Central memory CD8-positive, alpha-beta T cell (primary cell): ENCODE results near the gene METRN.

Experiments used
- ATAC-seq: fragments of 150-1000 bp; cut with Tn5 transposase; replicated peaks from 2 replicates; pipeline ENCODE4 v1.10.0; 2022; ENCODE audit warnings: mild to moderate bottlenecking, moderate FRiP score, moderate number of reproducible peaks; ENCODE audit not compliant: poor library complexity, severe bottlenecking; ENCODE audit errors: extremely low read depth
- DNase-seq, 2 donors: peaks; one replicate each; pipeline ENCODE4 v3.0.0; 2021; ENCODE audit warnings: low spot score in 2 of 2
- H3K27ac Mint-ChIP-seq: one replicate; pipeline ENCODE4 v1.8.0; 2022; ENCODE audit warnings: low read depth, mild to moderate bottlenecking, moderate library complexity, mixed read lengths
- H3K27me3 Mint-ChIP-seq: one replicate; pipeline ENCODE4 v1.8.0; 2022; ENCODE audit warnings: mixed read lengths
- H3K36me3 Mint-ChIP-seq: one replicate; pipeline ENCODE4 v1.8.0; 2022; ENCODE audit warnings: mild to moderate bottlenecking, moderate library complexity, mixed read lengths; ENCODE audit not compliant: insufficient read depth
- H3K4me1 Mint-ChIP-seq: one replicate; pipeline ENCODE4 v1.8.0; 2022; ENCODE audit warnings: mixed read lengths
- H3K4me3 Mint-ChIP-seq: one replicate; pipeline ENCODE4 v1.8.0; 2022; ENCODE audit warnings: mild to moderate bottlenecking, moderate library complexity, mixed read lengths
- H3K9me3 Mint-ChIP-seq: one replicate; pipeline ENCODE4 v1.8.0; 2022; ENCODE audit warnings: mixed read lengths

METRN gene

GRCh38 chr16:714558-715476 is at the start of gene METRN:
Gene METRN, plus strand, starts transcription at chr16:715118. Its CDS starts 172 bp downstream, at chr16:715290.
- no peak within 1 kb of the TSS for H3K27ac Mint-ChIP-seq
- H3K4me1 Mint-ChIP-seq, result peaks cover 19% of the 10 kb centered on the region
- DNase-seq (peak; percentile 73 to 76), ATAC-seq (peak; percentile 88)
- H3K27me3 Mint-ChIP-seq, result peaks cover 3% of the 10 kb centered on the region
- H3K4me3 Mint-ChIP-seq, result peak within 1 kb of the TSS; percentile 71
- H3K36me3 Mint-ChIP-seq, result no peaks in the 10 kb centered on the region
- H3K9me3 Mint-ChIP-seq, result no peaks in the 10 kb centered on the region

DNA sequence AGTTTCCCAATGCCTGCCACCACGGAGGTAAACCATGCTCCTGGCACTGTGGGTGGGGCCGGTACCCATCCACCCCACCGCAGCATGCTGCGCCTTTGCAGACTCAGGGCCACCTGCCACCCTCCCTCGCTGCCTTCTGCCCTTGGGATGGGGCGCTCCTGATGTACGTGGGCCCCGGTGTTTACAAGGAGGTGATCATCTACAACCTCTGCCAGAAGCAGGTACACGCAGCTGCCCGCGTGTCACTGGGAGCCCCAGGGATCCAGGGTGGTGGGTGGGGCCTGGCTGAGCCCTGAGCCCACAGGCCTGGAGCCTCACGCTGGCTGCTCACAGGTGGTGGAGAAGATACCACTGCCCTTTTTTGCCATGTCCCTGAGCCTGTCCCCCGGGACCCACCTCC is 48.3 kb upstream of the METRN start:
- DNase-seq (no peak), ATAC-seq (no peak)
- Mint-ChIP-seq H3K27me3 (no peaks in the 10 kb centered on the region), H3K9me3 (no peaks in the 10 kb centered on the region), H3K36me3 (peaks cover 7% of the 10 kb centered on the region), H3K27ac (no peak overlapping the region), H3K4me1 (peaks cover 6% of the 10 kb centered on the region), H3K4me3 (no peak overlapping the region)

- DNase-seq (no peak), ATAC-seq (no peak)
- Mint-ChIP-seq H3K4me3 (peak overlapping the region; percentile 75), H3K27ac (peak overlapping the region; percentile 72), H3K4me1 (peaks cover 6% of the 10 kb centered on the region), H3K9me3 (no peaks in the 10 kb centered on the region), H3K36me3 (peaks cover 7% of the 10 kb centered on the region), H3K27me3 (no peaks in the 10 kb centered on the region)
These were observed 47.7 kb upstream of the METRN start for GRCh38 chr16:667113-667779.

DNA sequence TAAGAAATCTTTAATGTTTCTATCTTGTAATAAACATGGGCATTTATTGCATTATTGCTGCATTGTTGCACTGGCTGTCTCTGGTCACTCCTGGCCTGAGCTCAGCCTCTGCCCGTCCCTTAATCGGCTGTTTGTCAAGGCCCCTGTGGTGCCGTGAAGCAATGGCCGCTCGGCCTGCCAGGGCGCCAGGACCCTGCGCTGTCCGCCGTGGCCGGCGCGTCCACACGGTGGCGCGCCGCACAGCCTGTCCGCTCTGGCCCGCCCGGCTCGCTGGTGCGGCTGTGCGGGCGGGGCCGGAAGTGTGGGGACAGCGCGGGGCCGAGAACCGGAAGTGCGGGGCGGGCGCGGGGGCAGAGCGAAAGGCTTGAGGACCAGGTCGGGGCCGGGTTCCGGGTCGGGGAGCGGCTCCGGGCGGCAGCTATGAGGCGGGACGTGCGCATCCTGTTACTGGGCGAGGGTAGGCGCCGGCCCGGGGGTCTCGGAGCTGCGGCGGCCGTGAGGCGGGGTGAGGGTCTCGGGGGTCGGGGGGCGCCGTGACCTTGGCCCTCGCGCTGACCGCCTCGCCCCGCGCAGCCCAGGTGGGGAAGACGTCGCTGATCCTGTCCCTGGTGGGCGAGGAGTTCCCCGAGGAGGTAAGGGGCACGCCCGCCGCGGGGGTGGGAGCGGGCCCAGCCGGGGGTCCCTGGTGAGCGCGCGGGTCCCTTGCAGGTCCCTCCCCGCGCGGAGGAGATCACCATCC is 47.0 kb upstream of the METRN start, which contains the start of gene RHOT2:
TSS of gene RHOT2 (plus strand) at position 353 of the 739 bp plus-strand sequence. CDS start at position 421, 68 bp downstream.
- Mint-ChIP-seq H3K27me3 (no peaks in the 10 kb centered on the region), H3K4me1 (peaks cover 6% of the 10 kb centered on the region), H3K36me3 (peaks cover 6% of the 10 kb centered on the region), H3K27ac (peak within 1 kb of the TSS; percentile 72), H3K4me3 (peak within 1 kb of the TSS; percentile 75), H3K9me3 (no peaks in the 10 kb centered on the region)
- DNase-seq (peak; percentile 87 to 88), ATAC-seq (peak; percentile 94)

- ATAC-seq, result peak; percentile 8
- Mint-ChIP-seq H3K27me3 (no peaks in the 10 kb centered on the region), H3K4me3 (peak overlapping the region; percentile 75), H3K4me1 (peaks cover 6% of the 10 kb centered on the region), H3K9me3 (no peaks in the 10 kb centered on the region), H3K36me3 (peaks cover 9% of the 10 kb centered on the region), H3K27ac (peak overlapping the region; percentile 72)
- DNase-seq, result no peak
These were observed 46.3 kb upstream of the METRN start for GRCh38 chr16:668519-669171.

- DNase-seq (no peak), ATAC-seq (no peak)
- Mint-ChIP-seq H3K4me3 (peak overlapping the region; percentile 75), H3K27me3 (no peaks in the 10 kb centered on the region), H3K9me3 (no peaks in the 10 kb centered on the region), H3K36me3 (peaks cover 9% of the 10 kb centered on the region), H3K27ac (no peak overlapping the region), H3K4me1 (peaks cover 6% of the 10 kb centered on the region)
These were observed 45.3 kb upstream of the METRN start for GRCh38 chr16:669666-670065.

- no peak overlapping the region for H3K27ac Mint-ChIP-seq
- no peak for ATAC-seq
- H3K9me3 Mint-ChIP-seq, result no peaks in the 10 kb centered on the region
- peaks cover 6% of the 10 kb centered on the region for H3K4me1 Mint-ChIP-seq
- no peak overlapping the region for H3K4me3 Mint-ChIP-seq
- H3K36me3 Mint-ChIP-seq, result peaks cover 11% of the 10 kb centered on the region
- H3K27me3 Mint-ChIP-seq, result no peaks in the 10 kb centered on the region
- no peak for DNase-seq
These were observed 44.2 kb upstream of the METRN start for GRCh38 chr16:670485-671352.

- no peak overlapping the region for H3K27ac Mint-ChIP-seq
- ATAC-seq (no peak), DNase-seq (no peak)
- H3K9me3 Mint-ChIP-seq, result no peaks in the 10 kb centered on the region
- peaks cover 6% of the 10 kb centered on the region for H3K4me1 Mint-ChIP-seq
- H3K36me3 Mint-ChIP-seq, result peaks cover 11% of the 10 kb centered on the region
- H3K27me3 Mint-ChIP-seq, result no peaks in the 10 kb centered on the region
- H3K4me3 Mint-ChIP-seq, result no peak overlapping the region
These were observed 43.4 kb upstream of the METRN start for GRCh38 chr16:671353-672131.

DNA sequence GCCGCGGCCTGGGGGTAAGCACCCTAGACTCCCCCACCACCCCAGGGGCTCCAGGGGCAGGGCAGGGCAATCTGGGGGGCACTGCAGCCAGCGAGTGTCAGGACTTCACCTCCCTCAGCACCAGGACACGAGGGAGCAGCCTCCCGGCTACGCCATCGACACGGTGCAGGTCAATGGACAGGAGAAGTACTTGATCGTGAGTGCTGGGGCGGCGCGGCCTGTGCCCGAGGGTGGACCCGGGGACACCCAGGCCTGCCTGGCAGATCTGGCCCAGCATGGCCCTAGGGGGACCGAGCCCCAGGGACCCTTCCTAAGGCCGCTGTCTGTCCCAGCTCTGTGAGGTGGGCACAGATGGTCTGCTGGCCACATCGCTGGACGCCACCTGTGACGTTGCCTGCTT is 42.5 kb upstream of the METRN start:
- ATAC-seq (no peak), DNase-seq (no peak)
- H3K27me3 Mint-ChIP-seq, result no peaks in the 10 kb centered on the region
- no peaks in the 10 kb centered on the region for H3K9me3 Mint-ChIP-seq
- peaks cover 6% of the 10 kb centered on the region for H3K4me1 Mint-ChIP-seq
- no peak overlapping the region for H3K27ac Mint-ChIP-seq
- peaks cover 11% of the 10 kb centered on the region for H3K36me3 Mint-ChIP-seq
- H3K4me3 Mint-ChIP-seq, result no peak overlapping the region

GRCh38 chr16:672851-673250 is 42.1 kb upstream of the METRN start:
- Mint-ChIP-seq H3K4me3 (no peak overlapping the region), H3K4me1 (peaks cover 6% of the 10 kb centered on the region), H3K27me3 (no peaks in the 10 kb centered on the region), H3K27ac (no peak overlapping the region), H3K36me3 (peaks cover 11% of the 10 kb centered on the region), H3K9me3 (no peaks in the 10 kb centered on the region)
- DNase-seq, result no peak
- ATAC-seq, result no peak
